Measurements from ENCODE around the gene SLIT3.

The SLIT3 gene

GRCh38 chr5:168892618-168893186 lies 408.2 kb downstream of the SLIT3 start:
- no peak for DNase-seq

DNA sequence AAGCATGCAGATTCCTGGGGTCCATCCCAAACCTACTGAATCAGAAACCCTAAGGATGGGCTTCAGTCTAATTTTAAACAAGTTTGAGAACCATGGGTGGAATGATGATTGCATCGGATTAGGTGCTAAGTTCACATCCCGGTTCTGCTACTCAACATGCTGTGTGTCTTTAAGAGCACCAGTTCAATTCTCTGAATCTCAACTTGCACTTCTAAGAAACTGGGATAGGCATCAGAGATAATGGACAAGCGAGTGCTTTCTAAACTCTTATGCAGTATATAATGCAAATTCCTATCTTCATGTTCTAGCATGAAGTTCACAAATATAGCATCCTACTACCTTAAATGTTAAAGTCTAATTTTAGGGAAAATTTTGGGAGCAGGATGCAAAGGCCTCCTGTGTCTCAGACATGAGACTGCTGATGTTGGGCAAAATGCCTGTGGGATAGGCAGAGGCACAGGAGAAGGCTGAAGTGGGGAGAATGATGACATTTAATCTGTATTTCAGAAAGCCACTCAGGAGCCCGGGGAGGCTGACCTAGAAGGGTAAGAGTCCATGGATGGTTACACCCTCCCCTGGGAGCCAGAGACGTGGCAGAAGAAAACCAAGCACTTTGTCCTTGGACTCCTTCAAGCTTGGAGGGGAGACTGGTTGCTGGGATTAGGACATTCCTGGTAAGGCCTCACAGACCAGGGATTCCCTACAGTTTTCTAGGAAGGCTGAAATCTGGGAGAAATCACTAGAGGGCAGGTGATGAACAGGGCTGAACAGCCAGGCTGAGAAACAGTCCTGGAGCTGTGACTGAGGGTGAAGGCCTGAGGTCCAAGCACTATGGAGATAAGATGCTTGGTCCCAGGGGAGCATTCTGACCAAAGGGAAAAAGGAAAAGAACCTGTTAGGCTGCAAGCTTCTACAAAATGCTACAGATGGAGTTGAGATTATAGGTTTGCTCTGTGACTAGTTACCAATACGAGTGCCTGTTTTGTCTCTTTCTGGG lies 409.8 kb downstream of the SLIT3 start:
- no peak for DNase-seq

GRCh38 chr5:168889039-168889438 lies 411.9 kb downstream of the SLIT3 start:
- DNase-seq = no peak

DNA sequence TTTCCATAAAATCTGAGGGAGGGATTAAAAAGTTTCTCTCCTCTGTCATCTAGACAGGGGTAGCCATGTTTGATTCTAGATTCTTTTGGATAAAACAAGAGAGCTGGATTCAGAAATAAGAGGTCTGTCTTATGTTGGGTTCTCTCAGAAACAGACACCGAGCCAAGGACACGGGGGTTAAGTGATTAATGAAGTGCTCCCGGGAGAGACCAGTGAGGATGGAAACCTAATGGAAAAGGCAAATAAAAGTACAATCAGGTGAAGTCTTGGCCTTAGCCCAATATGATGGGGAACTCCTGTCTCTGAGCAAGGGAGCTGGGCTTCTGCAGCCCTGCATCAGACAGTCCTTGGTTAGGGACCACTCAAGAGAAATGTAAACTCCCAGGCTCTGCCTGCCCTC lies 413.0 kb downstream of the SLIT3 start:
- no peak for DNase-seq

- no peak for DNase-seq
These were observed 414.8 kb downstream of the SLIT3 start for GRCh38 chr5:168886157-168886556.

- DNase-seq = peak in 23 of 51 donors; percentile 5 to 40 (median 12)
These were observed 415.4 kb downstream of the SLIT3 start for GRCh38 chr5:168885324-168886120.

- DNase-seq = no peak
These were observed 416.9 kb downstream of the SLIT3 start for GRCh38 chr5:168883991-168884390.

GRCh38 chr5:168883281-168883741 lies 417.6 kb downstream of the SLIT3 start:
- DNase-seq = no peak

DNA sequence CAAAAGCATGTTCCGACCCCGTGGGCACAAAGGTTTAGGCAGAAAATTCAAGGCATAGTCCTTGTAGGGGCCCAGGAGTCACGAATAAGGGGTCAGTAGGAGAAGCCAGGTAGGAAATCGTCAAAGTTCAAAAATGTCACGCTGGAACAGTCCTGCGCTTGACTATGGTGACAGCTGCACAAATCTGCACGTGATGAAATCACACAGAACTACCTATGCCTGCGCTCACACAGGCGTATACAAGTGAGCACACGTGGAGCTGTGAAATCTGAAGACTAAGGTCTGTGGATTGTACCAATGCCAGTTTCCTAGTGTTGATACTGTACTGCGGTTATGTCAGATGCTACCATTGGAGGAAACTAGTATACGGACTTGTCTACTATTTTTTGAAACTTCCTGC lies 418.7 kb downstream of the SLIT3 start:
- DNase-seq = no peak

- DNase-seq = no peak
These were observed 419.4 kb downstream of the SLIT3 start for GRCh38 chr5:168881427-168882149.

GRCh38 chr5:168879929-168880328 lies 421.0 kb downstream of the SLIT3 start:
- DNase-seq = no peak

- DNase-seq = no peak
These were observed 421.6 kb downstream of the SLIT3 start for GRCh38 chr5:168879331-168879730.

DNA sequence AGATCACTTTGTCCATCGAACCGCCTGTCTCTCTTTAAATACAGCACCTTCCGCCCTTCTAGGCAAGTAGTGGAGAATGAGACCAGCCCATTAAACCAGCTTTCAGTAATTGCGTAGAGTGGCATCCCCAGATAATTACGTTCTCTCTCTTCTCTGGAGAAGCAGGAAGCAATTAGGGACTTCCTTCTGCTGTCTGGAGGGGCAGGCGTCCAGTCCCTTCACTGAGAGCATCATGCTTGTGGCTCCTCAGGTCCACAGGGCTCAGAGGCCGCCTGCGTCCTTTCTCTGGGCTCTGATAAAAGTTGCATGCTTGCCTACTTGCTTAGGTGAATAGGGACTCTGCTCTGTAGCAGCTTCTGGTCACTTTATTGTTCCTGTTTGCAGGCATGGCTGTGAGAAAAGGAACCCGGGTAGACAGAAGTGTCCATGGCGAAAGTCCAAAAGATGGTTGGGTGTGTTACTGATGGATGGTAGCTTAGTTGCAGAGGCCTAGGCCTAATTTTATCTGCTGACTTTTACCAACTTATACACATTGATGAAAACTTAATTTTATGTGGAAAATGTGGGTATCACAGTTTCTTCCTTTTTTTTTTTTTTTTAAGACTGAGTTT lies 422.7 kb downstream of the SLIT3 start:
- DNase-seq = no peak

- DNase-seq = no peak
These were observed 423.6 kb downstream of the SLIT3 start for GRCh38 chr5:168877132-168877892.

GRCh38 chr5:168876419-168876818 lies 424.5 kb downstream of the SLIT3 start:
- DNase-seq = no peak

DNA sequence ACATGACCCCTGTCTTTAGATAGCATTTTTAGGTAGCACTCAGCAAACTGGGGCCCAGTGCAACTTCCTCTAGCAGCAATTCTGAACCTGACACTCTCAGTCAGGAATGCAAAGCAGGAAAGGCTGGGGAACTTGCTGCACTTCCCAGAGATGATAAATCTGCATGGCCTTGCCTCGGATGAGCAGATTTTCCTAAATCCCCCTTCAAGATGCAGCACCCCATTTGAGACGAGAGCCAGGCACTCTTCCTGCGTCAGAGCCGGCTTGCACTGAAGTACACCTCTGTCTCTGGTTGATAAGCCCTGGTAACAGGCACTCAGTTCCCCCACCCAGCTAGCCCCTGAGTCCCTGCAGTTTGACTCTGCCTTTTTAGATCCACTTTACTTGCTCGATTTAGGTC lies 425.1 kb downstream of the SLIT3 start:
- no peak for DNase-seq

DNA sequence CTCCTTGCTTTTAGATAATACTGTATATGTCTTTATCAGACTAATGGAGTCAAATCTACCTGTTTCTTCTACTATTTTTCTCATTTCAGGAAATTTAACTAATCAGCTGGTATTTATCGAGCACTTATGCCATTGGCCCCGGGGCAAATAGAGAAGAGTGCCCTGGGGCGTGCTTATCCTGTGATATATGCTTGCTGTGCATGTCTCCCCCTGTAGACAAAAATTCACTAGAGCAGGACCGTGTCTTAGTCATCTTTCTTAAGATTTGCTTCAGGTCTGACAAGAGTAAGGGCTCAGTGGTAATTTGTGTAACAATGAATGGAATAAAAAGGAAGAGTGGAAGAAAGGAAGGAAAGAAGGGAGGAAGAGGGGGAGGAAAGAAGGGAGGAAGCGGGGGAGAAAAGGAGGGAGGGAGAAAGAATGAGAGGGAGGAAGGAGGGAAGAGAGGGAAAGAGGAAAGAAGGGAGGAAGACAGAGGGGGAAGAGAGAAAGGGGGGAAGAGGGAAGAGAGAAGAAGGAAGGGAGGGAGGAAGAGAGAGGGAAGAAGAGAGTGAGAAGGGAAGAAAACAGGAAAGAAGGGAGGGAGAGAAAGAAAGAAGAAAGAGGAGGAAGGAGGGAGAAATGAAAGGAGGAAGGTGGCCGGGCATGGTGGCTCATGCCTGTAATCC lies 426.1 kb downstream of the SLIT3 start:
- DNase-seq = no peak

- no peak for DNase-seq
These were observed 428.7 kb downstream of the SLIT3 start for GRCh38 chr5:168872246-168872645.

GRCh38 chr5:168870910-168871309 lies 430.0 kb downstream of the SLIT3 start:
- no peak for DNase-seq
